Effector memory CD4-positive, alpha-beta T cell (primary cell): ENCODE measurements around the gene FSD2.

Experiments
- DNase-seq, 3 donors: peaks; one replicate each; pipeline ENCODE4 v3.0.0-alpha.2; 2020
- H3K27ac ChIP-seq: 2 replicates; pipeline ENCODE4 v1.7.0; 2013; ENCODE audit warnings: mild to moderate bottlenecking, low read length, moderate library complexity; ENCODE audit not compliant: insufficient read depth, poor library complexity, severe bottlenecking
- H3K27me3 ChIP-seq: replicated peaks from 2 replicates; pipeline ENCODE4 v1.7.0; 2013; ENCODE audit warnings: mild to moderate bottlenecking, low read length; ENCODE audit not compliant: insufficient read depth, control insufficient read depth, poor library complexity, severe bottlenecking
- H3K36me3 ChIP-seq: 2 replicates; pipeline ENCODE4 v1.7.0; 2013; ENCODE audit warnings: mild to moderate bottlenecking, low read length, moderate library complexity; ENCODE audit not compliant: control insufficient read depth, insufficient read depth
- H3K4me1 ChIP-seq: 2 replicates; pipeline ENCODE4 v1.7.0; 2013; ENCODE audit warnings: low read length, mild to moderate bottlenecking; ENCODE audit not compliant: control insufficient read depth, insufficient read depth, poor library complexity, severe bottlenecking
- H3K4me3 ChIP-seq: 2 replicates; pipeline ENCODE4 v1.7.0; 2013; ENCODE audit warnings: low read length, low read depth, mild to moderate bottlenecking; ENCODE audit not compliant: insufficient read depth, poor library complexity, severe bottlenecking
- H3K9me3 ChIP-seq: 2 replicates; pipeline ENCODE4 v1.7.0; 2013; ENCODE audit warnings: mild to moderate bottlenecking, low read length, moderate library complexity; ENCODE audit not compliant: control insufficient read depth

Gene FSD2

GRCh38 chr15:82810061-82810889, 4.4 kb upstream of the FSD2 start:
- Histone ChIP-seq H3K9me3 (no peaks in the 10 kb centered on the region), H3K4me3 (peak overlapping the region; percentile 81), H3K27ac (peak overlapping the region; percentile 99), H3K36me3 (peaks cover 17% of the 10 kb centered on the region), H3K27me3 (no peaks in the 10 kb centered on the region), H3K4me1 (peaks cover 11% of the 10 kb centered on the region)
- DNase-seq, result peak; percentile 4 to 13 (median 8)

GRCh38 chr15:82809308-82810060, 3.6 kb upstream of the FSD2 start, which contains the start of gene WHAMM:
WHAMM (plus strand) TSS chr15:82809628; CDS start chr15:82809727, 99 bp downstream.
- Histone ChIP-seq H3K4me1 (peaks cover 11% of the 10 kb centered on the region), H3K9me3 (no peaks in the 10 kb centered on the region), H3K4me3 (peak within 1 kb of the TSS; percentile 81), H3K36me3 (peaks cover 15% of the 10 kb centered on the region), H3K27me3 (no peaks in the 10 kb centered on the region), H3K27ac (peak within 1 kb of the TSS; percentile 99)
- peak; percentile 91 to 95 (median 95) for DNase-seq

- peak overlapping the region; percentile 99 for H3K27ac ChIP-seq
- no peak for DNase-seq
- H3K27me3 ChIP-seq, result no peaks in the 10 kb centered on the region
- peaks cover 8% of the 10 kb centered on the region for H3K36me3 ChIP-seq
- H3K4me1 ChIP-seq, result peaks cover 11% of the 10 kb centered on the region
- H3K9me3 ChIP-seq, result no peaks in the 10 kb centered on the region
- no peak overlapping the region for H3K4me3 ChIP-seq
These were observed 2.8 kb upstream of the FSD2 start for GRCh38 chr15:82808634-82809041.

DNA sequence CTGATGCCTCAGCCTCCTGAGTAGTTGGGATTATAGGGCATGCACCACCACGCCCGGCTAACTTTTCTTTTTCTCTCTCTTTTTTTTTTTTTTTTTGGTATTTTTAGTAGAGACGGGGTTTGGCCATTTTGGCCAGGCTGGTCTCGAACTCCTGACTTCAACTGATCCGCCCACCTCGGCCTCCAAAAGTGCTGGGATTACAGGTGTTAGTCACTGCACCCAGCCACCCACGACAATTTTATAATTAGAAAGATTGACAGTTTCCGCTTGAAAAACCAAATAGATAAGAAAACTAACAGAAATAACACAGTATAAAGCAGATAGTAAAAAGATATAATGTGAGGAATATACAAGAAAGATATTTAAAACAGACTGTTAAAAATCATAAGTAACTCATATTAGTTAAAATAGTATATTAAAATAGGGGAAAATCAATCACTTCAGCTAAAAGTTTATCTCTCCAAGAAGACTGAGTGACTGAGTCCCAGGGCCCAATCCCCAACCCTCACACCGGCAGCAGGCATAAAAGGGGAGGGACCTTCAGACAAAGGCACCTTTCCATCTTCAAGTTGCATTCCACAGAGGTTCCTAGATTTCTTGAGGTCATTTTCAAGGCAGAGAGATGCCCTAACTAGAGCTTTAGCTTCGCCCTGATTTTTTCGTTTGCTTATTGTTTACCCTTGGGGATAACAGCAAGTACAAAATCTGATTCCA, 2.2 kb upstream of the FSD2 start:
- DNase-seq, result no peak
- Histone ChIP-seq H3K27ac (no peak overlapping the region), H3K27me3 (no peaks in the 10 kb centered on the region)

DNA sequence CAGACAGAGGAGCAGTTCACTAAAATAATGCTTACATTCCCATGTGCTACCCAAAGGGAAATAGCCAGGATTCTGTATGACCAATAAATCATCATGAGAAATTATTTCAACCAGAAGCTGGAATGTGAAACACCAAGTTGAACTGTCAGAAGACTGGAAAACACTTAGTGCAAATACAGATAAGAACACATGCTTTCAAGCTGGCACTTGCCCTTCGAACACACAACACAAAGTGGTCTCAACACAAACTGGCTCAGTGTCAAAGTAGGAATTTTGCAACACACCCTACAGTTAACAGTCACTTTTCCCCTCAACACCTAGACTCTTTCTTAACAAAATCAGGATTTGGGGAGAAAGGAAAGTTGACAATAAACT, 1.3 kb downstream of the FSD2 start:
- no peak for DNase-seq
- no peak overlapping the region for H3K4me3 ChIP-seq
- no peaks in the 10 kb centered on the region for H3K36me3 ChIP-seq
- H3K27me3 ChIP-seq, result peaks cover 2% of the 10 kb centered on the region
- peaks cover 4% of the 10 kb centered on the region for H3K4me1 ChIP-seq
- no peaks in the 10 kb centered on the region for H3K9me3 ChIP-seq
- no peak overlapping the region for H3K27ac ChIP-seq

More for the DNA sequence above, 2.2 kb upstream of the FSD2 start:
- Histone ChIP-seq H3K36me3 (peaks cover 4% of the 10 kb centered on the region), H3K9me3 (no peaks in the 10 kb centered on the region), H3K4me3 (no peak overlapping the region), H3K4me1 (peaks cover 8% of the 10 kb centered on the region)

- H3K4me1 ChIP-seq, result peaks cover 1% of the 10 kb centered on the region
- no peaks in the 10 kb centered on the region for H3K9me3 ChIP-seq
- no peak overlapping the region for H3K27ac ChIP-seq
- no peak overlapping the region for H3K4me3 ChIP-seq
- no peak for DNase-seq
- no peaks in the 10 kb centered on the region for H3K36me3 ChIP-seq
- peaks cover 8% of the 10 kb centered on the region for H3K27me3 ChIP-seq
These were observed 1.9 kb downstream of the FSD2 start for GRCh38 chr15:82803793-82804574.

DNA sequence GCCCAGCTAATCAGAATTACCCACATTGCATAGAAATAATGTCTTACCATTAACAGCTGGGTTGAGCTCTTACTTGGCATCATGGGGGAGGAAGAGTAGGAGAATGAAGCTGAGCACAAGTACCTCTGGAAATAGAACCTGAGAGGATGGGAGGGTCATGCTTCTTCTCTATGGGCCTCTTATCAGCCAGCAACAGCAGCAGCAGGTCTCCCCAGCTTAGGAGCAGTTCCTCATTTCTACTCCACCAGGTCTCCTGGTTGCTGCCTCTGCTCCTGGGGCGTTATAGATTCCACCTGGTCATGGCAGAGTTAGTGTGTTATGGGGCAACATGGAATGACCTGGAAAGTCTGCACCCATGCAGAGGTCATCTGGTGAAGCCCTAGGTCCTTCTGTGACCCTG, 3.4 kb downstream of the FSD2 start:
- peaks cover 9% of the 10 kb centered on the region for H3K27me3 ChIP-seq
- DNase-seq, result no peak
- no peak overlapping the region for H3K27ac ChIP-seq
- no peaks in the 10 kb centered on the region for H3K9me3 ChIP-seq
- H3K4me1 ChIP-seq, result no peaks in the 10 kb centered on the region
- no peaks in the 10 kb centered on the region for H3K36me3 ChIP-seq
- no peak overlapping the region for H3K4me3 ChIP-seq

GRCh38 chr15:82799183-82799841, 6.6 kb downstream of the FSD2 start:
- no peak overlapping the region for H3K27ac ChIP-seq

DNA sequence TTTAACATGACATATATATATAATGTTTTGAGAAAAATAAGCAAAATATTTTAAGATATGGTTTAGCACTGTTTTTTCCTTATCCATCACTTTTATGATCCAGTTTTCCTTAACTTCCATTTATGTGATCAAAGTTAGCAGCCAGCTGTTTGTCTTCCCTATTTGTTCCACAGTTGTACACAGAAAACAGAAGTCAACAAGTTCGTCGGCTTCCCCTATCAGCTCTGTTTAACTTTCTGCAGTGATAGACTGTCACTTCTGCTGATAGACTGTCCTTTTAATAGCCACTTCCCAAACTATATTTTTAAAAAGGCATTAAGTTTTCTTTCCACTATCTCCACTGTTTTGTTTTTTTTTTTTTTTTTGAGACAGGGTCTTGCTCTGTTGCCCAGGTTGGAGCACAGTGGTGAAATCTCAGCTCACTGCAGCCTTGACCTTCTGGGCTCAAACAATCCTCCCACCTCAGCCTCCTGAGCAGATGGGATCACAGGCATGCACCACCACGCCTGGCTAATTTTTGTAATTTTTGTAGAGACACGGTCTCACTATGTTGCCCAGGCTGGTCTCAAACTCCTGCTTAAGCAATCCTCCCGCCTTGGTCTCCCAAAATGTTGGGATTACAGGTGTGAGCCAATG, 7.2 kb downstream of the FSD2 start:
- no peaks in the 10 kb centered on the region for H3K9me3 ChIP-seq

More at GRCh38 chr15:82799183-82799841, 6.6 kb downstream of the FSD2 start:
- peaks cover 9% of the 10 kb centered on the region for H3K27me3 ChIP-seq
- H3K9me3 ChIP-seq, result no peaks in the 10 kb centered on the region
- DNase-seq, result no peak
- no peaks in the 10 kb centered on the region for H3K4me1 ChIP-seq
- H3K36me3 ChIP-seq, result no peaks in the 10 kb centered on the region
- no peak overlapping the region for H3K4me3 ChIP-seq

More for the DNA sequence above, 7.2 kb downstream of the FSD2 start:
- no peak for DNase-seq
- H3K4me1 ChIP-seq, result no peaks in the 10 kb centered on the region
- H3K36me3 ChIP-seq, result no peaks in the 10 kb centered on the region
- no peak overlapping the region for H3K27ac ChIP-seq
- H3K4me3 ChIP-seq, result no peak overlapping the region
- H3K27me3 ChIP-seq, result peaks cover 9% of the 10 kb centered on the region
